Measurements from ENCODE around the gene ZNF462.
A peak's percentile ranks its signal among the peaks of the same experiment; 100 is the strongest.

- TF ChIP-seq GATA3 (IDR thresholded peaks at IDR 0.05; ENCODE audit: low read depth, low read length) = peak; percentile 39; the same call in 1 of the 2 replicates
- peak; percentile 52 for TF ChIP-seq GATA2 (IDR thresholded peaks at IDR 0.05; ENCODE audit: low read depth, low read length)
Observed at GRCh38 chr9:106921341-106921899, 58.5 kb downstream of the ZNF462 start.
